LNCaP clone FGC (cell line): Measurements from ENCODE around the gene NHS.

ENCODE experiments used
- DNase-seq: peaks from one replicate; pipeline ENCODE4 v3.0.0-alpha.2; 2011; ENCODE audit warnings: low read depth
- H3K4me3 ChIP-seq: 2 replicates; pipeline ENCODE4 v1.5.1; 2011; ENCODE audit warnings: mild to moderate bottlenecking, low read depth, low read length, control low read depth
- TF ChIP-seq, protein P1 (sequence below): IDR thresholded peaks from 2 replicates; pipeline ENCODE4 v1.5.1; 2012; ENCODE audit warnings: mild to moderate bottlenecking; ENCODE audit not compliant: control insufficient read depth, insufficient read depth; ENCODE audit errors: extremely low read depth

The NHS gene

GRCh38 chrX:17669458-17669857 is 294.5 kb downstream of the NHS start:
- no peak for DNase-seq
- TF ChIP-seq, protein P1, sequence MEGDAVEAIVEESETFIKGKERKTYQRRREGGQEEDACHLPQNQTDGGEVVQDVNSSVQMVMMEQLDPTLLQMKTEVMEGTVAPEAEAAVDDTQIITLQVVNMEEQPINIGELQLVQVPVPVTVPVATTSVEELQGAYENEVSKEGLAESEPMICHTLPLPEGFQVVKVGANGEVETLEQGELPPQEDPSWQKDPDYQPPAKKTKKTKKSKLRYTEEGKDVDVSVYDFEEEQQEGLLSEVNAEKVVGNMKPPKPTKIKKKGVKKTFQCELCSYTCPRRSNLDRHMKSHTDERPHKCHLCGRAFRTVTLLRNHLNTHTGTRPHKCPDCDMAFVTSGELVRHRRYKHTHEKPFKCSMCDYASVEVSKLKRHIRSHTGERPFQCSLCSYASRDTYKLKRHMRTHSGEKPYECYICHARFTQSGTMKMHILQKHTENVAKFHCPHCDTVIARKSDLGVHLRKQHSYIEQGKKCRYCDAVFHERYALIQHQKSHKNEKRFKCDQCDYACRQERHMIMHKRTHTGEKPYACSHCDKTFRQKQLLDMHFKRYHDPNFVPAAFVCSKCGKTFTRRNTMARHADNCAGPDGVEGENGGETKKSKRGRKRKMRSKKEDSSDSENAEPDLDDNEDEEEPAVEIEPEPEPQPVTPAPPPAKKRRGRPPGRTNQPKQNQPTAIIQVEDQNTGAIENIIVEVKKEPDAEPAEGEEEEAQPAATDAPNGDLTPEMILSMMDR = no peak
- H3K4me3 ChIP-seq = no peak overlapping the region

DNA sequence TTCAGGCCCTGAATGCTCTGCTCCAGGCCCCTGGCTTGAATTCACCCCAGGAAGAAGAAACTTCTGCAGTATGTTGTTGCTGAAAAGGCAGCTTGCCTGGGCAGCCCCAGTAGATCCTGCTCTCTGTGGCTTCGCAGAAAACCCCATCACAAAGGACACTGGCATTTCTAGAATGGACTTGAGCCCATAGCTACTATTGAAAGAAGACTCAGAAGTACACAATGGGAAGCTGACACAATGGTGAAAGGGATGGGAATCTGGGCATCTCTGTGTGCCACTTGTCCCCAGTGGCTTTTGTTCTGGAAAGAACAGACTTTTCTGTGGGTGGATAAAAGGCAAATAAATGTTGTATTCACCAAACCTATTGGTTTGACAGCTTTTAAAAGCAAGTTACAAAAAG is 294.9 kb downstream of the NHS start:
- no peak overlapping the region for H3K4me3 ChIP-seq
- no peak for DNase-seq
- TF ChIP-seq, protein P1 = no peak

DNA sequence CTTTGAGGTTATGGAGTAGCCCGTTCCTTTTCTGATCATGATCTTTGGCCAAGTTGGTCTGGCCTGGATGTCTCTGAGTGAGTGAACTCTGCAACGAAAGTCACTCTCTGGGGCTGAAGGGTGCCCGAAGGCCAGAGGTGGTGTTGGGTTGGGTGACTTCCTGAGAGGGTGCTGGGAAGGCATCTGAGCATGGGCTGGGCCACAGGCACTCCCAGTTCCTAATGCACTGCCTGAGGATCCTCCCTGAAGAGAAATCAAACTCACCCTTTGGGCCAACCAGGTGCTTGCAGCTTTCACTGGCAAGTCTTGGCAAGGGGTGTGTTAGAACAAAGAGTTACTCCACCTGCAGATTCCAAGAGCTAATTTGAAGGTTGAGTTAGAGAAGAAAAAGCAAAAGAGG is 295.9 kb downstream of the NHS start:
- TF ChIP-seq, protein P1 = no peak

GRCh38 chrX:17674601-17675000 is 299.6 kb downstream of the NHS start:
- no peak overlapping the region for H3K4me3 ChIP-seq
- DNase-seq = no peak
- TF ChIP-seq, protein P1 = no peak

More for the DNA sequence above, 295.9 kb downstream of the NHS start:
- H3K4me3 ChIP-seq = no peak overlapping the region
- no peak for DNase-seq

- no peak for DNase-seq
- TF ChIP-seq, protein P1 = no peak
- no peak overlapping the region for H3K4me3 ChIP-seq
These were observed 304.3 kb downstream of the NHS start for GRCh38 chrX:17679261-17679660.

DNA sequence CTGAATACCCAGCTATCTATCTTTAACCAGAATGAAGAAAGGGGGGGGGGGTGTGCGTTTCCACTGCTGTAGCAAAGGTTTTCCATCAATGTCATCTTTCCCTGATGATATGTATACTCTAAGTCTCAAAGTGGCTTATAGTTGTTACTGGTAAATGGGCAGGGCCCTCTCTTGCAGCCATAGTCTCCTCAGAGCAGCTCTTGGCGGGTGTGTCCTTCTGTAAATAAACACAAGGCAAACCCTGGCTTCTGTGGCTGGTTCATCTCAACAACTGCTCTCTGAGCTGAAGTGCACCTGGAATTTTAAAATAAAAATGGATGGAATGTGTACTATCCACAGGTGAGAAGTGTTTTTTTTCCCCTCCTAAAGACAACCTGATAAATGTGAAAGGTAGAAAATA is 304.8 kb downstream of the NHS start:
- DNase-seq = no peak
- no peak overlapping the region for H3K4me3 ChIP-seq
- TF ChIP-seq, protein P1 = no peak

DNA sequence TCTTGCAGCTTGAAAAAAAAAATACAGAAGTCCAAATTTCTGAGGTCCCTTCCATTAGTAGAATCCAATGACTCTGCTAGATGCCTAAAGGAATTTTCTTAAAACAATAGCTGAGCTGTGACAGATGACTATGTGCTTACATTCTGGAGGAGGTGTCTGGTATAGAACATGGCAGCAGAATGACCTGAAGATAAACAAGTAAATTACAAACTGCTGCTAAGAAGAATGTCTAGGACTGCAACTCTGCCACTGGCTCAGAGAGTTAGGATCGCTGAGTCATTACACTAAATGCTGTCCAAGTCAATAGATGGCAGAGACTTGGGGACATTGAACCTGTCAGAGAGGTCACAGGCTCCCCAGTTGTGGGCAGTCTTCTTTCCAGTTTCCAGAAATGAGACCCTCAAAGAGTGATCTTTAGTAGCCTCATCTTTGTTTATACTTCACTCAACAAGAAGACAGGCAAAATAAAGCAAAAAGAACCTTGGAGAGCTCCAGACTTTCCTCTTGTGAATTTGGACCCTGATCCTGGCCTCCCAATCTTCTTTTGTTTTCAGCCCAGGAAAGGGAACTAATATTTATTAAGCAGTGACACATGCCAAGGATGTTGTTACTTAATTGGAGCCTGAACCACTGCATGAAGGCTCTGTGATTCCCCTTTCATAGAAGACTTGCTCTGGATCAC is 305.9 kb downstream of the NHS start:
- H3K4me3 ChIP-seq = no peak overlapping the region
- TF ChIP-seq, protein P1 = no peak
- no peak for DNase-seq
